ENCODE results near the gene PHF1. TPM values are rescaled to one million over a fixed set of nuclear protein-coding genes. Genes with fewer than 3 reads are reported as not detected.
A peak's percentile ranks its signal among the peaks of the same experiment; 100 is the strongest.

The PHF1 gene
- total and polyA plus RNA-seq, 2 of the 13 experiments (the other 11 are each of a cell fraction or from before 2014, with no cell fraction given) = 25.4 to 61.9 TPM

DNA sequence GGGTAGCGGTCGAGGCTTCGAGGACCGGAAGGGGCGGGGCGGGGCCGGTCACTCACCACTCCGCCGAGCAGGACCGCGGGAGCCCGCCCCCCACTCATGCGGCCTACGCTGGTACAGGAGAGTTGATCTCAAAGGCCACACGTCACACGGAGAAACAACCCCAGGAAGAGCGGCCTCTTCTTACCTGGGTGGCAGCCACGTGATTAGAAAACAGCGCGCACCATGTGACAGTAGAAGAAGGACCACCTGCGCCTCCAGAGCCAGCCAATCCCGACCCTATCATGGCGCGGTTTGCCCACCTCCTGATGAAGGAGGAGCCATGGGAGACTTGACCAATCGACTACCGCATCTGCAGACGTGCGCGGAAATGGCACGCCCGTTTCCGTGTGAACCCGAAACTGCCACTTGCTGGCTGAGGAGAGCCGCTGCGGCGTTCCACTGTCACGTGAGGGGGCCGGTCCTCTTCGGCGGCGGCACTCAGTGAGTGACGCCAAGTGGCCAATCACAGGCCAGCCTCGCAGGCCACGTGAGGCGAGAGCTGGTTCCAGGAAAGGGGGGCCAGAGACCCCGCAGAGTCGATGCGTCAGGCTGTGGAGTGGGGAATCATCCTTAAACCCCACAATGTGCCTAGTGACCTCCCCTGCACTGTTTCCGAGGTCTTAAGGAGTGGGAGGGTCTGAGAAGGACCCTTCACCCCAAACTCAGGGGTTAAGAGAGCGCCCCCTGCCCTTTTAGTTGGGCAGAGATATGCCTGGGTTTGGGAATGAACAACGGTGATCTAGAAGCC is 7.3 kb downstream of the PHF1 start, which contains the start of gene CUTA (continued):
- TF ChIP-seq RFX5 (IDR thresholded peaks at IDR 0.05; ENCODE audit: low read depth, low read length) (peak; percentile 89), STAT5B (CRISPR knock-in tag; IDR thresholded peaks at IDR 0.05) (0 out of 2 replicates have a peak, but pooled peaks have one; percentile 17), NFE2L1 (CRISPR knock-in tag; IDR thresholded peaks at IDR 0.05; ENCODE audit: borderline replicate concordance) (no peak), MYC (CRISPR knock-in tag; IDR thresholded peaks at IDR 0.05; ENCODE audit: borderline replicate concordance) (peak; percentile 94), MIER2 (CRISPR knock-in tag; IDR thresholded peaks at IDR 0.05) (no peak), TCF12 (IDR thresholded peaks at IDR 0.05) (no peak), TCF12 (CRISPR knock-in tag; IDR thresholded peaks at IDR 0.05) (peak; percentile 51; the same call in 1 of the 2 replicates), TBX2 (CRISPR knock-in tag; IDR thresholded peaks at IDR 0.05; ENCODE audit: borderline replicate concordance) (peak; percentile 98), PAF1 (CRISPR knock-in tag; IDR thresholded peaks at IDR 0.05) (no peak), AHR (CRISPR knock-in tag; IDR thresholded peaks at IDR 0.05) (peak; percentile 70; the same call in 1 of the 2 replicates), ZNF296 (CRISPR knock-in tag; conservative IDR thresholded peaks at IDR 0.05) (no peak), ETV6 (CRISPR knock-in tag; conservative IDR thresholded peaks at IDR 0.05) (0 out of 2 replicates have a peak, but pooled peaks have one; percentile 24), ZNF777 (CRISPR knock-in tag; IDR thresholded peaks at IDR 0.05) (peak; percentile 41), ZNF124 (CRISPR knock-in tag; IDR thresholded peaks at IDR 0.05) (peak; percentile 2; the same call in 1 of the 2 replicates)
- TF ChIP-seq, protein P1, sequence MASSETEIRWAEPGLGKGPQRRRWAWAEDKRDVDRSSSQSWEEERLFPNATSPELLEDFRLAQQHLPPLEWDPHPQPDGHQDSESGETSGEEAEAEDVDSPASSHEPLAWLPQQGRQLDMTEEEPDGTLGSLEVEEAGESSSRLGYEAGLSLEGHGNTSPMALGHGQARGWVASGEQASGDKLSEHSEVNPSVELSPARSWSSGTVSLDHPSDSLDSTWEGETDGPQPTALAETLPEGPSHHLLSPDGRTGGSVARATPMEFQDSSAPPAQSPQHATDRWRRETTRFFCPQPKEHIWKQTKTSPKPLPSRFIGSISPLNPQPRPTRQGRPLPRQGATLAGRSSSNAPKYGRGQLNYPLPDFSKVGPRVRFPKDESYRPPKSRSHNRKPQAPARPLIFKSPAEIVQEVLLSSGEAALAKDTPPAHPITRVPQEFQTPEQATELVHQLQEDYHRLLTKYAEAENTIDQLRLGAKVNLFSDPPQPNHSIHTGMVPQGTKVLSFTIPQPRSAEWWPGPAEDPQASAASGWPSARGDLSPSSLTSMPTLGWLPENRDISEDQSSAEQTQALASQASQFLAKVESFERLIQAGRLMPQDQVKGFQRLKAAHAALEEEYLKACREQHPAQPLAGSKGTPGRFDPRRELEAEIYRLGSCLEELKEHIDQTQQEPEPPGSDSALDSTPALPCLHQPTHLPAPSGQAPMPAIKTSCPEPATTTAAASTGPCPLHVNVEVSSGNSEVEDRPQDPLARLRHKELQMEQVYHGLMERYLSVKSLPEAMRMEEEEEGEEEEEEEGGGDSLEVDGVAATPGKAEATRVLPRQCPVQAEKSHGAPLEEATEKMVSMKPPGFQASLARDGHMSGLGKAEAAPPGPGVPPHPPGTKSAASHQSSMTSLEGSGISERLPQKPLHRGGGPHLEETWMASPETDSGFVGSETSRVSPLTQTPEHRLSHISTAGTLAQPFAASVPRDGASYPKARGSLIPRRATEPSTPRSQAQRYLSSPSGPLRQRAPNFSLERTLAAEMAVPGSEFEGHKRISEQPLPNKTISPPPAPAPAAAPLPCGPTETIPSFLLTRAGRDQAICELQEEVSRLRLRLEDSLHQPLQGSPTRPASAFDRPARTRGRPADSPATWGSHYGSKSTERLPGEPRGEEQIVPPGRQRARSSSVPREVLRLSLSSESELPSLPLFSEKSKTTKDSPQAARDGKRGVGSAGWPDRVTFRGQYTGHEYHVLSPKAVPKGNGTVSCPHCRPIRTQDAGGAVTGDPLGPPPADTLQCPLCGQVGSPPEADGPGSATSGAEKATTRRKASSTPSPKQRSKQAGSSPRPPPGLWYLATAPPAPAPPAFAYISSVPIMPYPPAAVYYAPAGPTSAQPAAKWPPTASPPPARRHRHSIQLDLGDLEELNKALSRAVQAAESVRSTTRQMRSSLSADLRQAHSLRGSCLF (CRISPR knock-in tag; IDR thresholded peaks at IDR 0.05; ENCODE audit: borderline replicate concordance) = peak; percentile 90; the same call in 1 of the 2 replicates
- TF ChIP-seq, protein P2, sequence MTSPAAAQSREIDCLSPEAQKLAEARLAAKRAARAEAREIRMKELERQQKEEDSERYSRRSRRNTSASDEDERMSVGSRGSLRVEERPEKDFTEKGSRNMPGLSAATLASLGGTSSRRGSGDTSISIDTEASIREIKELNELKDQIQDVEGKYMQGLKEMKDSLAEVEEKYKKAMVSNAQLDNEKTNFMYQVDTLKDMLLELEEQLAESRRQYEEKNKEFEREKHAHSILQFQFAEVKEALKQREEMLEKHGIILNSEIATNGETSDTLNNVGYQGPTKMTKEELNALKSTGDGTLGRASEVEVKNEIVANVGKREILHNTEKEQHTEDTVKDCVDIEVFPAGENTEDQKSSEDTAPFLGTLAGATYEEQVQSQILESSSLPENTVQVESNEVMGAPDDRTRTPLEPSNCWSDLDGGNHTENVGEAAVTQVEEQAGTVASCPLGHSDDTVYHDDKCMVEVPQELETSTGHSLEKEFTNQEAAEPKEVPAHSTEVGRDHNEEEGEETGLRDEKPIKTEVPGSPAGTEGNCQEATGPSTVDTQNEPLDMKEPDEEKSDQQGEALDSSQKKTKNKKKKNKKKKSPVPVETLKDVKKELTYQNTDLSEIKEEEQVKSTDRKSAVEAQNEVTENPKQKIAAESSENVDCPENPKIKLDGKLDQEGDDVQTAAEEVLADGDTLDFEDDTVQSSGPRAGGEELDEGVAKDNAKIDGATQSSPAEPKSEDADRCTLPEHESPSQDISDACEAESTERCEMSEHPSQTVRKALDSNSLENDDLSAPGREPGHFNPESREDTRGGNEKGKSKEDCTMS (CRISPR knock-in tag; conservative IDR thresholded peaks at IDR 0.05) = 0 out of 2 replicates have a peak, but pooled peaks have one; percentile 42
- TF ChIP-seq, protein P3, sequence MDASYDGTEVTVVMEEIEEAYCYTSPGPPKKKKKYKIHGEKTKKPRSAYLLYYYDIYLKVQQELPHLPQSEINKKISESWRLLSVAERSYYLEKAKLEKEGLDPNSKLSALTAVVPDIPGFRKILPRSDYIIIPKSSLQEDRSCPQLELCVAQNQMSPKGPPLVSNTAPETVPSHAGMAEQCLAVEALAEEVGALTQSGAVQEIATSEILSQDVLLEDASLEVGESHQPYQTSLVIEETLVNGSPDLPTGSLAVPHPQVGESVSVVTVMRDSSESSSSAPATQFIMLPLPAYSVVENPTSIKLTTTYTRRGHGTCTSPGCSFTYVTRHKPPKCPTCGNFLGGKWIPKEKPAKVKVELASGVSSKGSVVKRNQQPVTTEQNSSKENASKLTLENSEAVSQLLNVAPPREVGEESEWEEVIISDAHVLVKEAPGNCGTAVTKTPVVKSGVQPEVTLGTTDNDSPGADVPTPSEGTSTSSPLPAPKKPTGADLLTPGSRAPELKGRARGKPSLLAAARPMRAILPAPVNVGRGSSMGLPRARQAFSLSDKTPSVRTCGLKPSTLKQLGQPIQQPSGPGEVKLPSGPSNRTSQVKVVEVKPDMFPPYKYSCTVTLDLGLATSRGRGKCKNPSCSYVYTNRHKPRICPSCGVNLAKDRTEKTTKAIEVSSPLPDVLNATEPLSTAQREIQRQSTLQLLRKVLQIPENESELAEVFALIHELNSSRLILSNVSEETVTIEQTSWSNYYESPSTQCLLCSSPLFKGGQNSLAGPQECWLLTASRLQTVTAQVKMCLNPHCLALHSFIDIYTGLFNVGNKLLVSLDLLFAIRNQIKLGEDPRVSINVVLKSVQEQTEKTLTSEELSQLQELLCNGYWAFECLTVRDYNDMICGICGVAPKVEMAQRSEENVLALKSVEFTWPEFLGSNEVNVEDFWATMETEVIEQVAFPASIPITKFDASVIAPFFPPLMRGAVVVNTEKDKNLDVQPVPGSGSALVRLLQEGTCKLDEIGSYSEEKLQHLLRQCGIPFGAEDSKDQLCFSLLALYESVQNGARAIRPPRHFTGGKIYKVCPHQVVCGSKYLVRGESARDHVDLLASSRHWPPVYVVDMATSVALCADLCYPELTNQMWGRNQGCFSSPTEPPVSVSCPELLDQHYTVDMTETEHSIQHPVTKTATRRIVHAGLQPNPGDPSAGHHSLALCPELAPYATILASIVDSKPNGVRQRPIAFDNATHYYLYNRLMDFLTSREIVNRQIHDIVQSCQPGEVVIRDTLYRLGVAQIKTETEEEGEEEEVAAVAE (CRISPR knock-in tag; IDR thresholded peaks at IDR 0.05; ENCODE audit: borderline replicate concordance) = peak; percentile 93
